K562 (cell line): Measurements from ENCODE around the gene XRCC3.

Source experiments
- ATF6 ChIP-seq: sonication (generic); formaldehyde crosslinking; IDR thresholded peaks from 2 replicates; pipeline ENCODE4 v1.4.0; 2020; ENCODE audit warnings: mild to moderate bottlenecking, missing genetic modification reagents
- LARP7 ChIP-seq: fragments of 450-650 bp; IDR thresholded peaks from 2 replicates; pipeline ENCODE4 v1.6.1; 2016
- USF1 ChIP-seq: sonication (generic); formaldehyde crosslinking; IDR thresholded peaks from 2 replicates; pipeline ENCODE4 v1.9.0; 2022; ENCODE audit warnings: mild to moderate bottlenecking, missing genetic modification reagents

- TF ChIP-seq ATF6 (CRISPR knock-in tag) (no peak), USF1 (CRISPR knock-in tag) (no peak), LARP7 (no peak)
Measured at GRCh38 chr14:103662029-103662428, 53.2 kb downstream of the XRCC3 start.
